HepG2 (cell line): ENCODE measurements around the gene KRTAP10-9. TPM values are rescaled to one million over a fixed set of nuclear protein-coding genes. Genes with fewer than 3 reads are reported as not detected.

Experiments used
- ATAC-seq: fragments of 200-7000 bp; cut with Tn5 transposase; 3 replicates; pipeline ENCODE4 v1.9.1; 2020; ENCODE audit warnings: mild to moderate bottlenecking, moderate library complexity
- BruUV-seq: library from RNA; stranded (reverse); fragments of 400-500 nt; replicated peaks from 2 replicates; lab custom pipeline; 2021; lab: Mats Ljungman, UMichigan
- CTCF ChIA-PET: fragments of 300-600 bp; formaldehyde crosslinking; extraction: SDS; loops from one replicate; lab custom pipeline; 2021; ENCODE audit warnings: low total read pairs, inconsistent platforms, low intra/inter-chr PET ratio; lab: Yijun Ruan, JAX
- POLR2A ChIA-PET: fragments of 350-600 bp; sonication (Branson Sonifier 250); formaldehyde crosslinking; loops from one replicate; lab custom pipeline; 2020; ENCODE audit warnings: antibody characterized with exemption, inconsistent platforms; lab: Yijun Ruan, JAX
- DNase-seq: peaks from one replicate; pipeline ENCODE4 v3.0.0-alpha.2; 2015; ENCODE audit warnings: low spot score
- FAIRE-seq: peaks from 3 replicates; lab custom pipeline; 2011; peaks lifted over from hg19 to GRCh38; lab: Jason Lieb, UNC
- H2AFZ ChIP-seq: one replicate; pipeline ENCODE4 v1.6.1; 2011; ENCODE audit warnings: low read length, inconsistent platforms
- H3K27ac ChIP-seq: fragments of 300-600 bp; 3 replicates; pipeline ENCODE4 v1.8.0; 2011; ENCODE audit warnings: mixed run types, mild to moderate bottlenecking, mixed read lengths, low read length, inconsistent platforms; ENCODE audit not compliant: insufficient read depth; ENCODE audit errors: extremely low read length
- H3K27me3 ChIP-seq, 2 experiments: fragments of 200-600 bp in 1 of 2; 2 replicates in 1 of 2; 3 replicates in 1 of 2; pipeline versions ENCODE4 v1.6.0 to v1.8.0; 2011; ENCODE audit warnings: low read length in 2 of 2, mild to moderate bottlenecking in 2 of 2, moderate library complexity in 2 of 2, inconsistent platforms in 1 of 2; ENCODE audit not compliant: insufficient read depth in 2 of 2, control insufficient read depth in 1 of 2
- H3K36me3 ChIP-seq, 2 experiments: fragments of 200-600 bp in 1 of 2; replicated peaks in 1 of 2; 2 replicates in 1 of 2; 3 replicates in 1 of 2; pipeline versions ENCODE4 v1.5.1 to v1.8.0; 2011; ENCODE audit warnings: low read length in 2 of 2, inconsistent platforms in 1 of 2; ENCODE audit not compliant: insufficient read depth in 2 of 2, control insufficient read depth in 1 of 2
- H3K4me1 ChIP-seq: 2 replicates; pipeline ENCODE4 v1.5.1; 2012; ENCODE audit warnings: low read length, inconsistent platforms; ENCODE audit not compliant: insufficient read depth
- H3K4me2 ChIP-seq: 2 replicates; pipeline ENCODE4 v1.6.0; 2011; ENCODE audit warnings: low read depth, low read length, inconsistent platforms
- H3K4me3 ChIP-seq, 3 experiments: fragments of 200-600 bp in 1 of 3; sonication (generic), shearing (Covaris generic) in 1 of 3; replicated peaks in 1 of 3; 2 replicates each; pipeline ENCODE4 v1.5.1; 2011 to 2016; ENCODE audit warnings: low read length in 3 of 3, inconsistent platforms in 2 of 3, low read depth in 2 of 3, mild to moderate bottlenecking in 2 of 3, control low read depth in 1 of 3, mixed read lengths in 1 of 3; ENCODE audit not compliant: insufficient read depth in 1 of 3
- H3K79me2 ChIP-seq: one replicate; pipeline ENCODE4 v1.6.1; 2011; ENCODE audit warnings: low read length, inconsistent platforms; ENCODE audit not compliant: insufficient read depth
- H3K9ac ChIP-seq: 2 replicates; pipeline ENCODE4 v1.6.0; 2011; ENCODE audit warnings: mild to moderate bottlenecking, low read depth, low read length, inconsistent platforms; ENCODE audit not compliant: insufficient read depth
- H3K9me3 ChIP-seq: 2 replicates; pipeline ENCODE4 v1.5.1; 2012; ENCODE audit warnings: mild to moderate bottlenecking, low read length
- H4K20me1 ChIP-seq: 2 replicates; pipeline ENCODE4 v1.6.0; 2011; ENCODE audit warnings: inconsistent platforms, mild to moderate bottlenecking, low read length, moderate library complexity; ENCODE audit not compliant: insufficient read depth
- GABPA ChIP-seq, 2 experiments: IDR thresholded peaks; 2 replicates each; pipeline ENCODE4 v1.6.1; 2011 to 2016; ENCODE audit warnings: low read depth in 2 of 2, low read length in 1 of 2, missing biosample characterization in 1 of 2, missing genetic modification characterization in 1 of 2
- JUNB ChIP-seq: sonication (generic); formaldehyde crosslinking; IDR thresholded peaks from 2 replicates; pipeline ENCODE4 v1.8.0; 2022; ENCODE audit warnings: missing genetic modification reagents, mild to moderate bottlenecking, borderline replicate concordance
- MXD3 ChIP-seq: IDR thresholded peaks from 2 replicates; pipeline ENCODE4 v1.6.1; 2016; ENCODE audit warnings: mild to moderate bottlenecking, missing biosample characterization, missing genetic modification reagents
- PCBP2 ChIP-seq: fragments of 200-400 bp; formaldehyde crosslinking; optimal IDR thresholded peaks from 2 replicates; pipeline ENCODE3; 2018; ENCODE audit warnings: low read length, low read depth; ENCODE audit not compliant: poor library complexity, severe bottlenecking
- RFXANK ChIP-seq: IDR thresholded peaks from 2 replicates; pipeline ENCODE4 v1.6.1; 2016
- SETDB1 ChIP-seq: sonication (generic); formaldehyde crosslinking; IDR thresholded peaks from 2 replicates; pipeline ENCODE4 v1.5.1; 2020; ENCODE audit warnings: missing genetic modification reagents, mild to moderate bottlenecking, borderline replicate concordance
- TCF12 ChIP-seq, 2 experiments: fragments of 450-650 bp in 1 of 2; sonication (generic) in 1 of 2; formaldehyde crosslinking in 1 of 2; IDR thresholded peaks; 2 replicates each; pipeline versions ENCODE4 v1.6.1 to v1.8.0; 2017 to 2022; ENCODE audit warnings: antibody characterized with exemption in 1 of 2, mild to moderate bottlenecking in 1 of 2, missing genetic modification reagents in 1 of 2, moderate library complexity in 1 of 2
- TFAP4 ChIP-seq: sonication (generic); IDR thresholded peaks from 2 replicates; pipeline ENCODE4 v1.6.1; 2016; ENCODE audit warnings: low read depth, borderline replicate concordance
- ZNF44 ChIP-seq: sonication (generic); formaldehyde crosslinking; IDR thresholded peaks from 2 replicates; pipeline ENCODE4 v1.5.1; 2020; ENCODE audit warnings: mild to moderate bottlenecking, missing genetic modification reagents
- ZNF724P ChIP-seq: sonication (generic); formaldehyde crosslinking; IDR thresholded peaks from 2 replicates; pipeline ENCODE4 v1.8.0; 2022; ENCODE audit warnings: missing genetic modification reagents, borderline replicate concordance
- ZNF737 ChIP-seq: sonication (generic); formaldehyde crosslinking; IDR thresholded peaks from 2 replicates; pipeline ENCODE4 v1.5.0; 2020; ENCODE audit warnings: missing genetic modification reagents, mild to moderate bottlenecking, borderline replicate concordance
- ZNF761 ChIP-seq: sonication (generic); formaldehyde crosslinking; conservative IDR thresholded peaks from 2 replicates; pipeline ENCODE4 v1.4.0; 2020; ENCODE audit warnings: mild to moderate bottlenecking, missing genetic modification reagents
- ZNF772 ChIP-seq: sonication (generic); formaldehyde crosslinking; IDR thresholded peaks from 2 replicates; pipeline ENCODE4 v1.5.0; 2020; ENCODE audit warnings: mild to moderate bottlenecking, missing genetic modification reagents
- ZNF784 ChIP-seq: sonication (generic); formaldehyde crosslinking; IDR thresholded peaks from 2 replicates; pipeline ENCODE4 v1.5.1; 2020; ENCODE audit warnings: missing genetic modification reagents, mild to moderate bottlenecking, borderline replicate concordance
- WGBS: methylation state at CpG from one replicate; pipeline ENCODE4 v1.1.6; 2017; ENCODE audit warnings: low lambda C conversion rate; 5-methylcytosine and 5-hydroxymethylcytosine counted together
- in situ Hi-C: cut with HindIII; loops from 2 replicates; pipeline ENCODE4 v1.10.0; 2017; ENCODE audit warnings: low pct_unique_long_range_greater_than_20kb; ENCODE audit not compliant: extremely low pct_ligation_motif_present
- intact Hi-C: fragments of 100-400 bp; cut with micrococcal nuclease; formaldehyde crosslinking; loops from one replicate; pipeline ENCODE4 v1.10.0; 2022; ENCODE audit not compliant: unreplicated experiment
- polyA plus RNA-seq, 8 experiments: library from polyadenylated mRNA; depleted of rRNA in 3 of 8; stranded (reverse) in 7 of 8; unstranded in 1 of 8; fragments of >200 nt; fragmentation: Illumina TruSeq in 4 of 8; extraction: Trizol in 4 of 8; gene quantifications; 2 replicates each; pipeline versions ENCODE4 v1.2.1 to v1.2.3, GENCODE V29; 2011 to 2016; ENCODE audit warnings: low read depth in 4 of 8, missing spikeins in 1 of 8, mixed read lengths in 1 of 8; ENCODE audit not compliant: insufficient read depth in 1 of 8
- total RNA-seq, 5 experiments: library from RNA; depleted of rRNA; stranded (reverse); fragments of >200 nt; fragmentation: Illumina TruSeq; extraction: Trizol; gene quantifications; 2 replicates each; pipeline ENCODE4 v1.2.3, GENCODE V29; 2016; ENCODE audit warnings: low read depth in 1 of 5

Gene KRTAP10-9
- total and polyA plus RNA-seq, 2 of the 13 experiments (the other 11 are each of a cell fraction or from before 2014, with no cell fraction given), result not detected

GRCh38 chr21:44614961-44615391 is 11.9 kb upstream of the KRTAP10-9 start:
- Histone ChIP-seq H3K27ac (no peak overlapping the region), H3K36me3 (no peaks in the 10 kb centered on the region), H3K4me3 (no peak overlapping the region), H3K4me2 (no peak overlapping the region), H4K20me1 (no peaks in the 10 kb centered on the region), H2AFZ (no peak overlapping the region), H3K27me3 (peaks cover 1 to 28% of the 10 kb centered on the region in 2 experiments; a peak in 3 of 5 replicates), H3K79me2 (no peaks in the 10 kb centered on the region), H3K9ac (no peak overlapping the region), H3K9me3 (peaks cover 22% of the 10 kb centered on the region; the same call in 1 of the 2 replicates), H3K4me1 (no peaks in the 10 kb centered on the region)
- no peak for TF ChIP-seq SETDB1
- no peak for TF ChIP-seq PCBP2
- TF ChIP-seq JUNB (CRISPR knock-in tag), result no peak
- DNase-seq (no peak), ATAC-seq (no peak), FAIRE-seq (no peak)
- no TSS peak for BruUV-seq
- ChIA-PET POLR2A (no interaction called here), CTCF (no interaction called here)
- intact Hi-C loops (no loop called here), in situ Hi-C loops (no loop called here)
- WGBS, result 80% methylated on average over 27 of the region's 28 CpGs

GRCh38 chr21:44615466-44615865 is 11.4 kb upstream of the KRTAP10-9 start:
- H3K27ac ChIP-seq, result no peak overlapping the region
- no peak overlapping the region for H3K4me3 ChIP-seq
- in situ Hi-C loops (no loop called here), intact Hi-C loops (no loop called here)
- H3K79me2 ChIP-seq, result no peaks in the 10 kb centered on the region
- ChIA-PET CTCF (no interaction called here), POLR2A (no interaction called here)
- H3K27me3 ChIP-seq, result peaks cover 1 to 28% of the 10 kb centered on the region in 2 experiments; a peak in 3 of 5 replicates
- H2AFZ ChIP-seq, result no peak overlapping the region
- DNase-seq (no peak), FAIRE-seq (no peak), ATAC-seq (no peak)
- H3K4me1 ChIP-seq, result no peaks in the 10 kb centered on the region
- no peaks in the 10 kb centered on the region for H3K36me3 ChIP-seq
- no TSS peak for BruUV-seq
- peaks cover 17% of the 10 kb centered on the region; the same call in 1 of the 2 replicates for H3K9me3 ChIP-seq
- H4K20me1 ChIP-seq, result no peaks in the 10 kb centered on the region
- WGBS, result 51% methylated on average over 7 of the region's 8 CpGs
- no peak overlapping the region for H3K9ac ChIP-seq
- H3K4me2 ChIP-seq, result no peak overlapping the region
- TF ChIP-seq ZNF761 (CRISPR knock-in tag) (no peak), ZNF737 (no peak), RFXANK (CRISPR knock-in tag) (no peak), ZNF784 (CRISPR knock-in tag) (no peak), ZNF724P (no peak), TCF12 (IDR thresholded peaks at IDR 0.05) (no peak), TCF12 (CRISPR knock-in tag; IDR thresholded peaks at IDR 0.05) (no peak), MXD3 (CRISPR knock-in tag) (no peak), GABPA (IDR thresholded peaks at IDR 0.05; ENCODE audit: low read depth, low read length) (no peak), GABPA (CRISPR knock-in tag; IDR thresholded peaks at IDR 0.05; ENCODE audit: low read depth) (no peak), TFAP4 (no peak), ZNF44 (no peak), ZNF772 (no peak)
